Activated CD8-positive, alpha-beta memory T cell treated with anti-CD3 and anti-CD28 coated beads for 36 hours (primary cell): ENCODE results near the gene SHE. TPM values are rescaled to one million over a fixed set of nuclear protein-coding genes. Genes with fewer than 3 reads are reported as not detected.

ENCODE experiments used
- CTCF ChIA-PET: fragments of 350-600 bp; sonication (Branson Sonifier 250); formaldehyde crosslinking; loops from one replicate; lab custom pipeline; 2021; ENCODE audit warnings: antibody characterized with exemption; lab: Charles Lee
- POLR2A ChIA-PET: fragments of 350-600 bp; sonication (Branson Sonifier 250); formaldehyde crosslinking; loops from one replicate; lab custom pipeline; 2021; ENCODE audit warnings: antibody characterized with exemption; lab: Charles Lee
- total RNA-seq, 2 experiments: library from RNA; stranded (reverse); gene quantifications; one replicate each; pipeline ENCODE4 v1.2.3, GENCODE V29; 2021

Gene SHE
- total RNA-seq, 2 experiments from 2014 or later = not detected

DNA sequence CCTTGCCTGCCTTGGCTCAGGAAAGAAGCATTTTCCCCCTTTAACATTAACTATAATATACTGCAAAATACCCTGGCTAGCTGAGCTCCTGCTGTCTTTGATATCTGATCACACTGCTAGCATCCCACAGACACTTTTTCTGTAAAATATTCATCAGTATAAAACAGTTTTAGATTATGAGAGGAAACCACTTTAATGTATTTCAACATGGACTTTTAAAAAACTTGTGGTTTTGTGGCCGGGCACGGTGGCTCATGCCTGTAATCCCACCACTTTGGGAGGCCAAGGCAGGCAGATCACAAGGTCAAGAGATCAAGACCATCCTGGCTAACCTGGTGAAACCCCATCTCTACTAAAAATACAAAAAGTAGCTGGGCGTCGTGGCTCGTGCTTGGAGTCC is 15.5 kb downstream of the SHE start:
- POLR2A ChIA-PET = interaction anchor here (0.6 kb wide), 1 partner anchor 202 kb away, joined by 3 read pairs; no protein-coding TSS in a partner anchor

GRCh38 chr1:154485910-154486496 is 16.2 kb downstream of the SHE start:
- CTCF ChIA-PET = interaction anchor here (1.4 kb wide), 1 partner anchor 12 kb away, joined by 3 read pairs; no protein-coding TSS in a partner anchor
- POLR2A ChIA-PET = interaction anchor here (0.6 kb wide), 1 partner anchor 202 kb away, joined by 3 read pairs; no protein-coding TSS in a partner anchor

More for the DNA sequence above, 15.5 kb downstream of the SHE start:
- CTCF ChIA-PET = interaction anchor here (1.4 kb wide), 1 partner anchor 13 kb away, joined by 3 read pairs; no protein-coding TSS in a partner anchor

- ChIA-PET POLR2A (no interaction called here), CTCF (interaction anchor here (0.6 kb wide), 1 partner anchor 183 kb away, joined by 4 read pairs; no protein-coding TSS in a partner anchor)
Observed at GRCh38 chr1:154485106-154485505, 17.1 kb downstream of the SHE start.

- ChIA-PET POLR2A (no interaction called here), CTCF (interaction anchor here (0.6 to 6.8 kb wide), 2 partner anchors 63 to 182 kb away, joined by 4 to 64 read pairs; no protein-coding TSS in a partner anchor)
Observed at GRCh38 chr1:154483941-154484803, 18.0 kb downstream of the SHE start.

GRCh38 chr1:154481053-154481452 is 21.2 kb downstream of the SHE start:
- POLR2A ChIA-PET = no interaction called here

GRCh38 chr1:154479764-154480421 is 22.3 kb downstream of the SHE start:
- ChIA-PET POLR2A (interaction anchor here (1.0 kb wide), 1 partner anchor 67 kb away, joined by 3 read pairs; no protein-coding TSS in a partner anchor), CTCF (interaction anchor here (0.5 to 6.8 kb wide), 26 partner anchors 8 to 614 kb away, joined by 3 to 64 read pairs (median 4); partner anchors contain the start of gene UBE2Q1)

More at GRCh38 chr1:154481053-154481452, 21.2 kb downstream of the SHE start:
- CTCF ChIA-PET = interaction anchor here (0.6 to 6.8 kb wide), 9 partner anchors 15 to 397 kb away, joined by 3 to 64 read pairs (median 3); no protein-coding TSS in a partner anchor

- CTCF ChIA-PET = interaction anchor here (1.0 to 6.8 kb wide), 6 partner anchors 35 to 690 kb away, joined by 3 to 64 read pairs (median 4); partner anchors contain the start of gene UBE2Q1
- POLR2A ChIA-PET = no interaction called here
Observed at GRCh38 chr1:154478639-154479038, 23.6 kb downstream of the SHE start.

DNA sequence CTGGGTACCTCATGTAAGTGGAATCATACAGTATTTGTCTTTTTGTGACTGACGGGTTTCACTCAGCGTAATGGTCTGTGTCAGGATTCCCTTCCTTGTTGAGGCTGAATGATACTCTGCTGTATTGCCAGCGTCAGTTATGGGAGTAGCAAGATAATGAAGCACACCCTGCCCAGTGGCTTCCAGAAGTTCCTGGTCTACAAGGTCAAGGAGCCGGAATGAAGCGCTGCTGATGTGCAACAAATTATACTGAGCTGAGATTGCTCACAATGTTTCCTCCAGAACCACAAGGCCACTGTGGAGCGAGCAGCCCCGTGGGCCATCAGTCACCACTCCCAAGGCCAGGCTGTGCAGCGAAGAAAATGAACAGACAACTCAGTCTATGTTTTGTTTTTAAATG is 24.2 kb downstream of the SHE start:
- CTCF ChIA-PET = interaction anchor here (6.8 kb wide), 1 partner anchor 69 kb away, joined by 64 read pairs; no protein-coding TSS in a partner anchor
- POLR2A ChIA-PET = no interaction called here

GRCh38 chr1:154476791-154477190 is 25.4 kb downstream of the SHE start:
- ChIA-PET CTCF (interaction anchor here (0.7 kb wide), 1 partner anchor 81 kb away, joined by 3 read pairs; no protein-coding TSS in a partner anchor), POLR2A (interaction anchor here (0.7 kb wide), 1 partner anchor 576 kb away, joined by 4 read pairs; no protein-coding TSS in a partner anchor)

GRCh38 chr1:154474802-154475201 is 27.4 kb downstream of the SHE start:
- ChIA-PET POLR2A (no interaction called here), CTCF (interaction anchor here (1.1 to 1.4 kb wide), 2 partner anchors 12 to 72 kb away, joined by 3 read pairs; no protein-coding TSS in a partner anchor)

DNA sequence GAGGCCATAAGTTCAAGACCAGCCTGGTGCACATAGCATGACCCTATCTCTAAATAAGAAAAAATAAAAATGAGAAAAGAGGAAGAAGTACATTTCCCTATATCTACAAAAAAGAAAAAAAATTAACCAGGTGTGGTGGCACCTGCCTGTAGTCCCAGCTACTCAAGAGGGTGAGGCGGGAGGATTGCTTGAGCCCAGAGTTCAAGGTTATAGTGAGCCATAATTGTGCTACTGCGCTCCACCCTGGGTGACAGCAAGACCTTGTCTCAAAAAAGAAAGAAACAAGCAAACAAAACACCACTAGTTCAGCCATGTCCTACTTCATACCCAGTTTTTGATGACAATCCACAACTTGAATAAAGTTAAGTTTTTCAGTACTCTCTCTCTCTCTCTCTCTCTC is 30.9 kb downstream of the SHE start:
- ChIA-PET CTCF (interaction anchor here (1.1 to 1.4 kb wide), 2 partner anchors 11 to 76 kb away, joined by 3 to 5 read pairs; no protein-coding TSS in a partner anchor), POLR2A (no interaction called here)

- ChIA-PET POLR2A (no interaction called here), CTCF (interaction anchor here (0.6 kb wide), 1 partner anchor 62 kb away, joined by 3 read pairs; no protein-coding TSS in a partner anchor)
Observed at GRCh38 chr1:154469844-154470560, 32.2 kb downstream of the SHE start.

DNA sequence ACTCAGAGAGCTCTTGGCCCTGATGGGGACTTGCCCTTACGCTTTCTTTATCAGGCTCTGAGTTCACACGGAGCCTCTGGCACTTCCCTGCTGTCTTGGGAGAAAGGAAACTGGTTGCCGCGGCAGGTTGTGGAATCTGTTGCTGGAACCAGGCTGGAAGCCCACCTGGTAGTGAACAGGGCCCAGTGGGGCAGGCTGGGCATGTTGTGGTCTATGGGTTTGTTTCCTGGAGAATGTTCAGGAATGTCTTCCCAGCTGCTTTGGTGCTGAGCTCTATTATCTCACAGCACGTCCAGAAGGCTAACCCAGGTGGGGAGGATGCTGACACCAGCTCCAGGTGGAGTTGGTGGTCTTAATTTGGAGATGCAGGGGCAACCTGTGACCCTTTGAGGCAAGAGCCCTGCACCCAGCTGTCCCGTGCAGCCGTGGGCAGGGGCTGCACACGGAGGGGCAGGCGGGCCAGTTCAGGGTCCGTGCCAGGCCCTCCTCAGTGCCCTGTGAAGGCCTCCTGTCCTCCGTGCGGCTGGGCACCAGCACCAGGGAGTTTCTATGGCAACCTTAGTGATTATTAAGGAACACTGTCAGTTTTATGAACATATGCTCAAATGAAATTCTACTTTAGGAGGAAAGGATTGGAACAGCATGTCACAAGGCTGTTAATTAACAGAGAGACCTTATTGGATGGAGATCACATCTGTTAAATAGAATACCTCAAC is 33.5 kb downstream of the SHE start:
- ChIA-PET POLR2A (no interaction called here), CTCF (interaction anchor here (1.2 kb wide), 1 partner anchor 132 kb away, joined by 3 read pairs; no protein-coding TSS in a partner anchor)

GRCh38 chr1:154467434-154468102 is 34.6 kb downstream of the SHE start:
- CTCF ChIA-PET = no interaction called here

DNA sequence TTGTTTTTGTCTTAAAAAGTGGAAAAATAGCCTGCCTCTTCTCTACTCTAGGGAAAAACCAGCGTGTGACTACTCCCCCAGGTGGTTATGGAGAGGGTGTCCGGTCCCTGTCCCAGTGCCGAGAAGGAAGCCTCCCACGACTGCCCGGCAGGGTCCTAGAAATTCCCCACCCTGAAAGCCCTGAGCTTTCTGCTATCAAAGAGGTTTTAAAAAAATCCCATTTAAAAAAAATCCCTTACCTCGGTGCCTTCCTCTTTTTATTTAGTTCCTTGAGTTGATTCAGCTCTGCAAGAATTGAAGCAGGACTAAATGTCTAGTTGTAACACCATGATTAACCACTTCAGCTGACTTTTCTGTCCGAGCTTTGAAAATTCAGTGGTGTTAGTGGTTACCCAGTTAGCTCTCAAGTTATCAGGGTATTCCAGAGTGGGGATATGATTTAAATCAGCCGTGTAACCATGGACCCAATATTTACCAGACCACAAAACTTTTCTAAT is 35.2 kb downstream of the SHE start:
- ChIA-PET CTCF (no interaction called here), POLR2A (interaction anchor here (0.7 kb wide), 1 partner anchor 80 kb away, joined by 3 read pairs; no protein-coding TSS in a partner anchor)

More at GRCh38 chr1:154467434-154468102, 34.6 kb downstream of the SHE start:
- POLR2A ChIA-PET = interaction anchor here (0.7 kb wide), 1 partner anchor 81 kb away, joined by 3 read pairs; no protein-coding TSS in a partner anchor

- POLR2A ChIA-PET = no interaction called here
- CTCF ChIA-PET = no interaction called here
Observed at GRCh38 chr1:154466206-154466605, 36.0 kb downstream of the SHE start.
